T-helper 1 cell (primary cell): Measurements from ENCODE around the gene SMAD3.

Experiments used
- DNase-seq, 5 donors: peaks; one replicate each; pipeline ENCODE4 v3.0.0-alpha.2; 2012 to 2020

The SMAD3 gene

GRCh38 chr15:67082007-67082536 lies 16.7 kb downstream of the SMAD3 start:
- peak; percentile 32 to 91 (median 57) for DNase-seq

- peak in 1 of 5 donors; percentile 68 for DNase-seq
Measured at GRCh38 chr15:67083135-67083762, 17.8 kb downstream of the SMAD3 start.

- DNase-seq, result no peak
Measured at GRCh38 chr15:67084561-67084960, 19.2 kb downstream of the SMAD3 start.

- peak in 1 of 5 donors; percentile 90 for DNase-seq
Measured at GRCh38 chr15:67085237-67085817, 19.9 kb downstream of the SMAD3 start.

- DNase-seq, result peak in 1 of 5 donors; percentile 88
Measured at GRCh38 chr15:67085818-67086636, 20.6 kb downstream of the SMAD3 start.

GRCh38 chr15:67086637-67086914 lies 21.2 kb downstream of the SMAD3 start:
- no peak for DNase-seq

- peak in 1 of 5 donors; percentile 34 for DNase-seq
Measured at GRCh38 chr15:67087507-67088172, 22.2 kb downstream of the SMAD3 start.

- DNase-seq, result no peak
Measured at GRCh38 chr15:67089217-67090193, 24.1 kb downstream of the SMAD3 start.

GRCh38 chr15:67090297-67091070 lies 25.1 kb downstream of the SMAD3 start:
- DNase-seq, result no peak

GRCh38 chr15:67091071-67091979 lies 25.9 kb downstream of the SMAD3 start:
- peak in 4 of 5 donors; percentile 48 to 90 (median 60) for DNase-seq

- no peak for DNase-seq
Measured at GRCh38 chr15:67091980-67092677, 26.7 kb downstream of the SMAD3 start.

GRCh38 chr15:67092752-67093503 lies 27.5 kb downstream of the SMAD3 start:
- no peak for DNase-seq

GRCh38 chr15:67093504-67093862 lies 28.1 kb downstream of the SMAD3 start:
- DNase-seq, result no peak

- DNase-seq, result no peak
Measured at GRCh38 chr15:67094001-67094826, 28.8 kb downstream of the SMAD3 start.

GRCh38 chr15:67095912-67096311 lies 30.5 kb downstream of the SMAD3 start:
- peak in 1 of 5 donors; percentile 85 for DNase-seq

- DNase-seq, result peak in 1 of 5 donors; percentile 60
Measured at GRCh38 chr15:67096546-67097294, 31.3 kb downstream of the SMAD3 start.

- DNase-seq, result no peak
Measured at GRCh38 chr15:67097424-67097823, 32.0 kb downstream of the SMAD3 start.
